ENCODE results near the gene ANKRD65. TPM values are rescaled to one million over a fixed set of nuclear protein-coding genes. Genes with fewer than 3 reads are reported as not detected.
A peak's percentile ranks its signal among the peaks of the same experiment; 100 is the strongest.

The ANKRD65 gene
- total and polyA plus RNA-seq, 2 donors (not counting 3 experiments of a cell fraction or from before 2014, with no cell fraction given) = 0.15 to 0.38 TPM

DNA sequence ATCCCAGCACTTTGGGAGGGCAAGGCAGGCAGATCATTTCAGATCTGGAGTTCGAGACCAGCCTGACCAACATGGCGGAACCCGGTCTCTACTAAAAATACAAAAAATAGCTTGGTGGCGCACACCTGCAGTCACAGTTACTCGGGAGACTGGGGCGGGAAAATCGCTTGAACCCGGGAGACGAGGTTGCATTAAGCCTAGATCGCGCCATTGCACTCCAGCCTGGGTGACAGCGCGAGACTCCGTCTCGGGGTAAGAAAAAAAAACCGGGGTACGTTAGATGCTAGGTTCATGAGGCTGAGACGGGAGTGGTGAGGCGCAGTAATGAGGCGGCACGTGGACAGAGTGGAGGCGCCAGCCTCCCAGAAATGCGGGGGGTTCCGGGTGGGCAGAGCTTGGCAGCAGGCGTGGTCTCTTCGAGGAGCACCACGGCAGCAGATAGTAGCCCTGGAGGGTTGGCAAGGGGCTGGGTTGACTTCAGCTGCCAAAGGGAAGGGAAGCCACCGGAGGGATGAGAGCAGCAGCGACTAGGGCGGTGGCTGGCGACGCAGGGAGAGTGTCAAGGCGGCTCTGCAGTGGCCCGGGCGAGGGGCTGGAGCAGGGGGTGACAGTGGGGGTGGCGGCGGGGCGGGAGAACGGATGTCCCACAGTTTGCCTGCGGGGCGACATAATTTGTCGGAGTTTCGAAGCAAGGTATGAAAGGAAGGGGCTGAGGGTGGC, 14.8 kb downstream of the ANKRD65 start:
- H3K79me2 ChIP-seq (ENCODE audit: control insufficient read depth, insufficient read depth, low read length) = peaks cover 48% of the 10 kb centered on the region
- FAIRE-seq = peak; percentile 98
- peak overlapping the region; percentile 67 for H2AFZ ChIP-seq (ENCODE audit: low read depth, low read length)
- BruUV-seq (replicated peaks) = no TSS peak
- intact Hi-C loops (cut with micrococcal nuclease) = loop anchor here (1.0 to 2.0 kb wide), 2 partner anchors 24 to 99 kb away; no protein-coding TSS in a partner anchor
- dilution Hi-C loops (cut with MboI; ENCODE audit: extremely low pct_ligation_motif_present, low sequenced_read_pairs) = no loop called here
- peaks cover 11% of the 10 kb centered on the region for H3K4me1 ChIP-seq (ENCODE audit: control insufficient read depth, extremely low read depth, insufficient read depth, low read length)
- H3K9me1 ChIP-seq (replicated peaks; ENCODE audit: control insufficient read depth, extremely low read depth, insufficient read depth, low read length) = no peaks in the 10 kb centered on the region
- no peak for DNase-seq (ENCODE audit: low read depth, low spot score)
- ChIA-PET CTCF (interaction anchor here (2.0 kb wide), 1 partner anchor 34 kb away, joined by 26 read pairs; no protein-coding TSS in a partner anchor), POLR2A (no interaction called here)
- peak overlapping the region; percentile 77 for H3K4me2 ChIP-seq (ENCODE audit: insufficient read depth, low read length)
- peak overlapping the region; percentile 86 for H3K9ac ChIP-seq (replicated peaks; ENCODE audit: extremely low read depth, insufficient read depth, low read length)
- peaks cover 9 to 19% of the 10 kb centered on the region in 2 experiments for H3K36me3 ChIP-seq (ENCODE audit: control insufficient read depth in 2 of 2, extremely low read depth in 1 of 2, insufficient read depth in 2 of 2, low read length in 2 of 2)
- peak overlapping the region; percentile 54 for H3K27ac ChIP-seq (ENCODE audit: insufficient read depth, low read depth, low read length)
- H3K27me3 ChIP-seq (ENCODE audit: control insufficient read depth in 2 of 2, insufficient read depth in 2 of 2, low read length in 2 of 2) = no peaks in the 10 kb centered on the region
- TF ChIP-seq POLR2AphosphoS5 (IDR thresholded peaks at IDR 0.05; ENCODE audit: insufficient read depth, low read depth, low read length) (no peak), FOS (IDR thresholded peaks at IDR 0.05; ENCODE audit: borderline replicate concordance, insufficient read depth, low read length) (no peak), GATA2 (IDR thresholded peaks at IDR 0.05; ENCODE audit: insufficient read depth, insufficient read length, low read depth, low read length) (no peak), EZH2 (IDR thresholded peaks at IDR 0.05; ENCODE audit: borderline replicate concordance, low read depth, low read length, severe bottlenecking) (no peak), MAX (IDR thresholded peaks at IDR 0.05; ENCODE audit: insufficient read depth, insufficient read length) (no peak), JUN (IDR thresholded peaks at IDR 0.05; ENCODE audit: borderline replicate concordance, insufficient read depth, insufficient read length, low read depth) (no peak), MYC (IDR thresholded peaks at IDR 0.05; ENCODE audit: low read depth, low read length) (no peak), POLR2A (IDR thresholded peaks at IDR 0.05; ENCODE audit: low read depth, low read length) (no peak)
- TF ChIP-seq, protein P1, sequence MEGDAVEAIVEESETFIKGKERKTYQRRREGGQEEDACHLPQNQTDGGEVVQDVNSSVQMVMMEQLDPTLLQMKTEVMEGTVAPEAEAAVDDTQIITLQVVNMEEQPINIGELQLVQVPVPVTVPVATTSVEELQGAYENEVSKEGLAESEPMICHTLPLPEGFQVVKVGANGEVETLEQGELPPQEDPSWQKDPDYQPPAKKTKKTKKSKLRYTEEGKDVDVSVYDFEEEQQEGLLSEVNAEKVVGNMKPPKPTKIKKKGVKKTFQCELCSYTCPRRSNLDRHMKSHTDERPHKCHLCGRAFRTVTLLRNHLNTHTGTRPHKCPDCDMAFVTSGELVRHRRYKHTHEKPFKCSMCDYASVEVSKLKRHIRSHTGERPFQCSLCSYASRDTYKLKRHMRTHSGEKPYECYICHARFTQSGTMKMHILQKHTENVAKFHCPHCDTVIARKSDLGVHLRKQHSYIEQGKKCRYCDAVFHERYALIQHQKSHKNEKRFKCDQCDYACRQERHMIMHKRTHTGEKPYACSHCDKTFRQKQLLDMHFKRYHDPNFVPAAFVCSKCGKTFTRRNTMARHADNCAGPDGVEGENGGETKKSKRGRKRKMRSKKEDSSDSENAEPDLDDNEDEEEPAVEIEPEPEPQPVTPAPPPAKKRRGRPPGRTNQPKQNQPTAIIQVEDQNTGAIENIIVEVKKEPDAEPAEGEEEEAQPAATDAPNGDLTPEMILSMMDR (IDR thresholded peaks at IDR 0.05; ENCODE audit: extremely low read depth in 1 of 2, insufficient read depth in 1 of 2, low read depth in 1 of 2, low read length in 2 of 2) = no peak
- H3K9me3 ChIP-seq (replicated peaks; ENCODE audit: control insufficient read depth, insufficient read depth, low read length) = no peaks in the 10 kb centered on the region
- peak overlapping the region; percentile 73 to 87 (median 86) for H3K4me3 ChIP-seq (replicated peaks in 1 of 3; ENCODE audit: insufficient read depth in 1 of 3, low read depth in 1 of 3, low read length in 3 of 3)
- H4K20me1 ChIP-seq (replicated peaks; ENCODE audit: control insufficient read depth, extremely low read depth, insufficient read depth, low read length) = no peaks in the 10 kb centered on the region
